Measurements from ENCODE around the gene UBA1. TPM values are rescaled to one million over a fixed set of nuclear protein-coding genes. Genes with fewer than 3 reads are reported as not detected.

Gene UBA1
- total RNA-seq, 4 donors from 2014 or later: 72.9 to 187 (median 149) TPM

GRCh38 chrX:47242321-47242720, 48.7 kb downstream of the UBA1 start:
- Histone ChIP-seq H3K27me3 (no peaks in the 10 kb centered on the region), H3K4me1 (no peaks in the 10 kb centered on the region), H3K27ac (no peak overlapping the region), H3K9me3 (no peaks in the 10 kb centered on the region), H3K4me3 (no peak overlapping the region), H3K36me3 (no peaks in the 10 kb centered on the region)
- TF ChIP-seq POLR2A (IDR thresholded peaks at IDR 0.05) (no peak), CTCF (IDR thresholded peaks at IDR 0.05) (no peak)
- intact Hi-C loops (cut with DNase I; ENCODE audit: low total_unique reads): no loop called here
- DNase-seq: no peak

- H3K27ac ChIP-seq: no peak overlapping the region
- no peaks in the 10 kb centered on the region for H3K27me3 ChIP-seq
Measured at GRCh38 chrX:47243351-47243750, 49.7 kb downstream of the UBA1 start.

GRCh38 chrX:47244676-47245075, 51.0 kb downstream of the UBA1 start:
- Histone ChIP-seq H3K27me3 (no peaks in the 10 kb centered on the region), H3K36me3 (no peaks in the 10 kb centered on the region), H3K27ac (no peak overlapping the region), H3K4me1 (no peaks in the 10 kb centered on the region), H3K4me3 (no peak overlapping the region), H3K9me3 (no peaks in the 10 kb centered on the region)
- no peak for TF ChIP-seq CTCF (IDR thresholded peaks at IDR 0.05)
- TF ChIP-seq POLR2A (IDR thresholded peaks at IDR 0.05): no peak
- no peak for DNase-seq
- intact Hi-C loops (cut with DNase I; ENCODE audit: low total_unique reads): no loop called here

More at GRCh38 chrX:47243351-47243750, 49.7 kb downstream of the UBA1 start:
- TF ChIP-seq POLR2A (IDR thresholded peaks at IDR 0.05) (no peak), CTCF (IDR thresholded peaks at IDR 0.05) (no peak)
- no peaks in the 10 kb centered on the region for H3K4me1 ChIP-seq
- DNase-seq: no peak
- intact Hi-C loops (cut with DNase I; ENCODE audit: low total_unique reads): no loop called here
- H3K4me3 ChIP-seq: no peak overlapping the region
- H3K36me3 ChIP-seq: no peaks in the 10 kb centered on the region
- H3K9me3 ChIP-seq: no peaks in the 10 kb centered on the region

GRCh38 chrX:47245156-47245555, 51.5 kb downstream of the UBA1 start:
- no peak overlapping the region for H3K27ac ChIP-seq
- no peaks in the 10 kb centered on the region for H3K27me3 ChIP-seq
- H3K36me3 ChIP-seq: no peaks in the 10 kb centered on the region
- no peaks in the 10 kb centered on the region for H3K9me3 ChIP-seq
- intact Hi-C loops (cut with DNase I; ENCODE audit: low total_unique reads): no loop called here
- DNase-seq: no peak
- H3K4me3 ChIP-seq: no peak overlapping the region
- H3K4me1 ChIP-seq: no peaks in the 10 kb centered on the region
- TF ChIP-seq CTCF (IDR thresholded peaks at IDR 0.05): no peak
- TF ChIP-seq POLR2A (IDR thresholded peaks at IDR 0.05): no peak

GRCh38 chrX:47247206-47247998, 53.8 kb downstream of the UBA1 start:
- no peak for DNase-seq
- intact Hi-C loops (cut with DNase I; ENCODE audit: low total_unique reads): no loop called here
- H3K27me3 ChIP-seq: no peaks in the 10 kb centered on the region
- TF ChIP-seq POLR2A (IDR thresholded peaks at IDR 0.05) (no peak), CTCF (IDR thresholded peaks at IDR 0.05) (no peak)
- no peaks in the 10 kb centered on the region for H3K36me3 ChIP-seq
- H3K27ac ChIP-seq: no peak overlapping the region
- H3K4me1 ChIP-seq: no peaks in the 10 kb centered on the region
- no peak overlapping the region for H3K4me3 ChIP-seq
- H3K9me3 ChIP-seq: no peaks in the 10 kb centered on the region

Data from uterus (tissue), 4 donors.